Aorta (tissue), 5 donors: Measurements from ENCODE around the gene MRPL34. TPM values are rescaled to one million over a fixed set of nuclear protein-coding genes. Genes with fewer than 3 reads are reported as not detected.

Source experiments
- ATAC-seq: fragments of 200-7000 bp; cut with Tn5 transposase; one replicate; pipeline ENCODE4 v1.9.1; 2022; ENCODE audit warnings: moderate library complexity; ENCODE audit not compliant: low FRiP score
- DNase-seq, 2 donors: peaks; one replicate each; pipeline ENCODE4 v3.0.0-alpha.2; 2020
- H3K27ac ChIP-seq, 2 donors: one replicate each; pipeline ENCODE4 v1.5.1; 2013; ENCODE audit warnings: low read length in 2 of 2, mild to moderate bottlenecking in 2 of 2, moderate library complexity in 2 of 2, control low read depth in 1 of 2, inconsistent platforms in 1 of 2, low read depth in 1 of 2
- H3K27me3 ChIP-seq, 2 donors: one replicate each; pipeline ENCODE4 v1.6.1; 2013; ENCODE audit warnings: control low read depth in 1 of 2, low read length in 1 of 2, mild to moderate bottlenecking in 1 of 2, moderate library complexity in 1 of 2; ENCODE audit not compliant: insufficient read depth in 2 of 2, control insufficient read depth in 1 of 2
- H3K36me3 ChIP-seq, 2 donors: one replicate each; pipeline ENCODE4 v1.6.1; 2013; ENCODE audit warnings: control low read depth in 1 of 2, low read length in 1 of 2, mild to moderate bottlenecking in 1 of 2; ENCODE audit not compliant: insufficient read depth in 2 of 2, control insufficient read depth in 1 of 2
- H3K4me1 ChIP-seq, 2 donors: one replicate each; pipeline ENCODE4 v1.6.1; 2013; ENCODE audit warnings: low read length in 2 of 2, control low read depth in 1 of 2, mild to moderate bottlenecking in 1 of 2, moderate library complexity in 1 of 2; ENCODE audit not compliant: insufficient read depth in 2 of 2, control insufficient read depth in 1 of 2
- H3K4me3 ChIP-seq, 2 donors: one replicate each; pipeline ENCODE4 v1.5.1; 2013; ENCODE audit warnings: low read length in 2 of 2, control low read depth in 1 of 2, mild to moderate bottlenecking in 1 of 2
- H3K9me3 ChIP-seq: one replicate; pipeline ENCODE4 v1.6.1; 2013; ENCODE audit warnings: mild to moderate bottlenecking, low read length; ENCODE audit not compliant: control insufficient read depth
- WGBS, 2 donors: extraction: QIAGEN DNeasy Blood & Tissue Kit; methylation state at CpG; one replicate each; pipeline ENCODE4 v1.1.7; 2013; 5-methylcytosine and 5-hydroxymethylcytosine counted together
- intact Hi-C, 2 donors: fragments of 100-400 bp; cut with DNase I; formaldehyde crosslinking; loops; one replicate each; pipeline versions ENCODE4 v1.14.2 to v1.15.0; 2022
- polyA plus RNA-seq, 2 donors: library from polyadenylated mRNA; stranded (reverse); fragments of 200-250 nt; gene quantifications; one replicate each; pipeline ENCODE4 v1.2.3, GENCODE V29; 2013
- total RNA-seq, 2 donors: library from RNA; stranded (reverse); fragmentation: NEBNext Ultra II Directional; extraction: Animal tissue kit (Norgen Biotek cat#: 25700); gene quantifications; one replicate each; pipeline ENCODE4 v1.2.1, GENCODE V29; 2021
- donor health status: healthy with polysubstance abuse.
- donor health status: Bipolar disorder and iron deficiency.
- donor health status: DM: no; HTN: no; CAD: no.
- donor health status: DM: no; HTN: no; CAD: no.
- donor health status: DM: yes; HTN: yes; CAD: no.

The MRPL34 gene
- total and polyA plus RNA-seq, 4 donors, result 41.9 to 177 (median 94.0) TPM

DNA sequence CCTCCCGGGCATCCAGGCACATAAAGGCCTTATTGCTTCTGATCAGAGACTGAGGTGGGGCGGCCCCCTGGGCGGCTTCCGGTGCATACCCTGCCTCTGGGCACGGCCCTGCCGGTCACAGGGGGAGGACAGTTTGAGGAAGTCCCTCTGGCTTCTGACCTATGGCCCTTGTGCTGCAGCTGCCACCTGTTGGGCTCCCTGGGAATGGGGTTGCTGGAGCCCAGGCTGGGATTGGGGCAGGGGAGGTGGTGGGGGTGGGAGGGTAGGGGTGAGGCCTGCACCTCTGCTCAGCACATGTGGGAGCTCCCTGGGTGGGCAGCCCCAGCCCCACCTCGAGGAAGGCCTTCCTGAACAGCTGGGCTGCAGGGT is 18.3 kb downstream of the MRPL34 start:
- H3K27me3 ChIP-seq, result no peaks in the 10 kb centered on the region
- DNase-seq (no peak), ATAC-seq (no peak)
- intact Hi-C loops, result no loop called here
- H3K27ac ChIP-seq, result no peak overlapping the region
- H3K9me3 ChIP-seq, result no peaks in the 10 kb centered on the region
- H3K36me3 ChIP-seq, result no peaks in the 10 kb centered on the region
- no peaks in the 10 kb centered on the region for H3K4me1 ChIP-seq
- 37 to 42% methylated on average over 7 of the region's 7 CpGs for WGBS, 2 donors
- H3K4me3 ChIP-seq, result no peak overlapping the region

DNA sequence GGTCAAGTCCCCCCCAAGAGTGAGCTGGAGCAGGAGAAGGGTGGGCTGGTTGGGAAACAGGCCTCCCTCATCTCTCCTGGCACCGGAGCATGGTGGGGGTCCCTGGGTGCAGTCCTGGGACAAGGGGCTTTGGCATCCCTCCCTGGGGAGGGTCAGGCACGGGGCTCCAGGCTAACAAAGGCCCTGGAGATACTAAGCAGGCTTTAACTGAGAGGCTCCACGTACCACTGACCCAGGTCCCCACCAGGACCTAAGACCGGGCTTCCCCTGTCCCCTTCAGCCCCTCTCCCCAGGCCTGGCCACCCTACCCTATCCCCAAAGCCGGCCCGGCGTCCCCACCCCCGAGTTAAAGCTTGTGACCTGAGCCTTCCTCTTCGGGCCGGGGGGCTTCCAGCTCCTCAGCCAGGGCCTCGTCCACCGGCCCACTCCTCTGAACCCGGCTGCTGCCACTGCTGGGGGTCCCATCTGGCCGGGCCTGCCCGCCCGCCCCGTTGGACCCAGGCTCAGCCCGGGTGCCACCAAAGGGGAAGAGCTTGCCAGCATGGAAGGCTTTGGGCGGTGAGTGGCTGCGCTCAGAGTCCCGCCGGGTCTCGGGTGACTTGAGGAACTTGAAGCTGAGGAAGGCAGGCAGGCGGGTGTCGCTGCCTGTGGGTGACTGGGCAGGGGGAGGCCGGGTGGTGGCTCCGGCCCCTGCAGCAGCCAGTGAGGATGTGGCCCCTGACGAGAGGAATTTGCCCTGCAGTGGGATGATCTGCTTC is 18.9 kb downstream of the MRPL34 start:
- Histone ChIP-seq H3K4me3 (no peak overlapping the region), H3K9me3 (no peaks in the 10 kb centered on the region), H3K4me1 (no peaks in the 10 kb centered on the region), H3K27ac (no peak overlapping the region), H3K36me3 (no peaks in the 10 kb centered on the region), H3K27me3 (no peaks in the 10 kb centered on the region)
- no peak for ATAC-seq
- intact Hi-C loops, result no loop called here
- WGBS, 2 donors, result 87 to 91% methylated on average over 22 to 28 of the region's 28 CpGs
- DNase-seq, result no peak

DNA sequence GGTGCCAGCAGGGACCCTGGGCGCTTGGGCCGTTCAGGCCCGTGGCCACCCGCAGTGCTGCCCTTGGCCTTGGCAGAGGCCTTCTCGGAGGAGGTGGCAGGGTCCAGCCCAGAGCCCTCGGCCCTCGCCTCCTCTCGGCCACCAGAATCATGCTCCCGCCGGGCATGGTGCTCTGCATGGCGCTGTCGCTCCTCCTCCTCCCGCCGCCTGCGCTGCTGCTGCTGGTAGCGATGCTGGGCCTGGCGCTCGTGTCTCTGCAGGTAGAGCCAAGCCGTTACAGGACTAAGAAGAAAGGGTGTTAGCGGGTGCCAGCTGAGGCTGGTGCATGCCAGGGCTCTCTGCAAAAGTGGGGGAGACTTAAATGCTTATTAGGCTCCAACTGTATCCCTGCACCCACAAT is 19.5 kb downstream of the MRPL34 start:
- intact Hi-C loops, result no loop called here
- no peak overlapping the region for H3K4me3 ChIP-seq

DNA sequence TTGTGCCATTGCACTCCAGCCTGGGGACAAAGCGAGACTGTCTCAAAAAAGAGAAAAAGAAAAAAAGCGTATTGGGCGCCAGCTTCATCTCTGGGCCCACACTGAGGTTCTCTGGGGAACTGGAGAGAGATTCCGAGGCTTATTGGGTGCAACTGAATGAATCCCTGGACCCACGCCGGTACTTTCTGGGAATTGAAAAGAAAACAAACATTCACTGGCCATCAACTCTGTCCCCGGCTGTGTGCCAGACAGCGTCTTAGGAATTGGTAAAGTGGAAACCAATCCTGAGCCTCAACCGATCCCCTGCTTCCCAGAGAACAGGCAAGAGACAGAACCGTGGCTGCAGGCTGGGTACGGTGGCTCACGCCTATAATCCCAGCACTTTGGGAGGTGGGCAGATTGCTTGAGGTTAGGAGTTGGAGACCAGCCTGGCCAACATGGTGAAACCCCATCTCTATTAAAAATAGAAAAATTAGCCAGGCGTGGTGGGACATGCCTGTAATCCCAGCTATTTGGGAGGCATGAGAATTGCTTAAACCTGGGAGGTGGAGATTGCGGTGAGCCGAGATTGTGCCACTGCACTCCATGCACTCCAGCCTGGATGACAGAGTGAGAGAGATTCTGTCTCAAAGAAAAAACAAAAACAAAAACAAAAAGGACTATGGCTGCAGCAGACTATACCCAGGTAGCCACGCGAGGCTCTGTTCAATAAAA is 20.4 kb downstream of the MRPL34 start:
- 28% methylated on average over 17 of the region's 17 CpGs for WGBS, 2 donors
- no peaks in the 10 kb centered on the region for H3K4me1 ChIP-seq
- no peak overlapping the region for H3K27ac ChIP-seq
- peak; percentile 42 for ATAC-seq
- peak; percentile 85 to 87 for DNase-seq
- no peaks in the 10 kb centered on the region for H3K9me3 ChIP-seq
- no peak overlapping the region for H3K4me3 ChIP-seq
- no peaks in the 10 kb centered on the region for H3K36me3 ChIP-seq
- no peaks in the 10 kb centered on the region for H3K27me3 ChIP-seq
- intact Hi-C loops, result no loop called here

More for the DNA sequence above, 19.5 kb downstream of the MRPL34 start:
- Histone ChIP-seq H3K27me3 (no peaks in the 10 kb centered on the region), H3K4me1 (no peaks in the 10 kb centered on the region), H3K36me3 (no peaks in the 10 kb centered on the region), H3K9me3 (no peaks in the 10 kb centered on the region), H3K27ac (no peak overlapping the region)
- ATAC-seq (no peak), DNase-seq (no peak)
- 97% methylated on average over 20 of the region's 20 CpGs for WGBS, 2 donors

DNA sequence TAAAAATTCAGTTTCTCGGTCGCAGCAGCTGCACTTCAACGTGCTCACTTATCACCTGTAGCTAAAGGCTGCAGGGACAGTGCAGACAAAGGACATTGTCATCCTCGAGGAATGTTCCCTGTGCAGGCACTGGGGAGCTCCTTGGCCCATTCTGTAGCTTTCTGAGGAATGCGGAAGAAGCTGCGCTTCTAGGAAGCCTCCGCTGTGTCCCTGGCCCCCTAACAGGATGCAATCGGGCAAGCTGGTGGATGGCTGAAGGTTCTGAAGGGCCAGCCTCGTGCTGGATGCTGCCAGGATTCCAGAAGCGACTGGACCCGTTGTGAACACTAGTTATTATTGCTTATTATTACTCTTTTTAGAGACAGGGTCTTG is 20.9 kb downstream of the MRPL34 start:
- Histone ChIP-seq H3K27me3 (no peaks in the 10 kb centered on the region), H3K36me3 (no peaks in the 10 kb centered on the region), H3K4me3 (no peak overlapping the region), H3K27ac (no peak overlapping the region), H3K4me1 (no peaks in the 10 kb centered on the region), H3K9me3 (no peaks in the 10 kb centered on the region)
- WGBS, 2 donors, result 77 to 83% methylated on average over 11 of the region's 11 CpGs
- intact Hi-C loops, result no loop called here
- DNase-seq (no peak), ATAC-seq (no peak)

DNA sequence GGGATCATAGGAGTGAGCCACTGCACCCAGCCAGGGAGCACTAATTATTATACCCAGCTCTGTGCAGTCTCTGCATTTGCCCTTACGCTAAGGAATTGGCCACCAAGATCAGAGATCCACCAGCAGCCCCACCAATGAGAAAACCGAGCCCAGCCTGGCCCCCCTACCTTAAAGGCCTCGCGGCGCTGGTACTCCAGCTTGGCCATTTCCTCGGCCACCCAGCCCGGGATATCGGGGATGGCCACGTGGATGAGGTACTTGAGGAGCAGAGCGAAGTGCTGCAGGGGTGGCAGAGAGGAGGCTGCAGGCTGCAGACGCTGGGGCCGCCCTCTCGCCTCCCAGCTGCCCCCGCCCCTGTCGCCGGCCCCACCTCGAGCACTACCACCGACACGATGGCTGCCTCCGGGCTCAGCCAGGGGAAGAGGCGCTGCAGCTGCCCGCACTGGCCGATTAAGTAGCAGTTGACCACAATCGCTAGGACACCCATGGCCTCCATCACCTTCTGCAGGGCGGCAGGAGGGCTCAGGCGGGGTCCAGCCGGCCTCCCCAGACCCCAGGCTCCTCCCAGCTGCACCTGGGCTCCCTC is 21.5 kb downstream of the MRPL34 start:
- Histone ChIP-seq H3K9me3 (no peaks in the 10 kb centered on the region), H3K36me3 (no peaks in the 10 kb centered on the region), H3K4me3 (no peak overlapping the region), H3K27me3 (no peaks in the 10 kb centered on the region), H3K4me1 (no peaks in the 10 kb centered on the region), H3K27ac (no peak overlapping the region)
- 94 to 96% methylated on average over 25 to 27 of the region's 27 CpGs for WGBS, 2 donors
- ATAC-seq, result no peak
- intact Hi-C loops, result no loop called here
- DNase-seq, result no peak

DNA sequence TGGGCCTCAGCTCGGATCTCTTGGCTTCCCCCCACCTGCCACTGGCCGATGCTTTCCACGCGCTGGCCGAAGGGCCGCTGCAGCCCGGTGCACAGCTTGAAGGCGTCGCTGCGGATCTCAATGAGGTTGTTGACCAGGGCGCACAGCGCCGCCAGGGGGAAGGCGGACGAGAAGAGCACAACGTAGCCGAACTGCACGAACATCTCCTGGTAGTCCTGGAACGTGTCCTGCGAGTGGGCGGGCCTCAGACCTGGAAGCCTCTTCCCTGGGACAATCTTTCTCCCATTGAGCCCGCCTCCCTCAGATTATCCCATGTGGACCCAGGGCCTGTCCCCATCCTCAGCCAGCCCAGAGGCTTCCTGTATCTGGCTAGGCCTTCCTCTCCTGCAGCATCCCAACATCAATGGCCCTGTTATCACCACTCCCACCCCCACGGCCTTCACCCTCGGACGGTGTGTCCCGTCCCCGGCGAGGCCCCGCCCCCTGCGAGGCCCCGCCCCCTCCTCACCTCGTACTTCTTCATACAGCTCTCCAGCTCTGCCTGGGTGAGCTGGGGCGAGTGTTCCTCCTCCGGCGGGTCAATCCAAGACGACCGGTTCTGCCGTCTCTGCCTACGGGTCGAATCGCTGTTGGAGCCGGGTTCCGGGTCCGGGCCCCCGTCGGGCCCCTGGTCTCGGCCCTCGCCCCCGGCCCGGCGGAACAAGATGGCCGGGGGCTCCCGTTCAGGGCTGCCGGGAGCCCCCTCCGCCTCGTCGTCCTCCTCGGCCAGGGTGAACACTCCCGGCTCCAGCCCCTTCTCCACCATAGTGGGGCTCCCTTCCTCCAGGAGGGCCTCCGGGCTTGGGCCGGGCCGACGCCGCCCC is 22.2 kb downstream of the MRPL34 start:
- WGBS, 2 donors, result 66 to 68% methylated on average over 57 to 64 of the region's 64 CpGs
- intact Hi-C loops, result no loop called here

DNA sequence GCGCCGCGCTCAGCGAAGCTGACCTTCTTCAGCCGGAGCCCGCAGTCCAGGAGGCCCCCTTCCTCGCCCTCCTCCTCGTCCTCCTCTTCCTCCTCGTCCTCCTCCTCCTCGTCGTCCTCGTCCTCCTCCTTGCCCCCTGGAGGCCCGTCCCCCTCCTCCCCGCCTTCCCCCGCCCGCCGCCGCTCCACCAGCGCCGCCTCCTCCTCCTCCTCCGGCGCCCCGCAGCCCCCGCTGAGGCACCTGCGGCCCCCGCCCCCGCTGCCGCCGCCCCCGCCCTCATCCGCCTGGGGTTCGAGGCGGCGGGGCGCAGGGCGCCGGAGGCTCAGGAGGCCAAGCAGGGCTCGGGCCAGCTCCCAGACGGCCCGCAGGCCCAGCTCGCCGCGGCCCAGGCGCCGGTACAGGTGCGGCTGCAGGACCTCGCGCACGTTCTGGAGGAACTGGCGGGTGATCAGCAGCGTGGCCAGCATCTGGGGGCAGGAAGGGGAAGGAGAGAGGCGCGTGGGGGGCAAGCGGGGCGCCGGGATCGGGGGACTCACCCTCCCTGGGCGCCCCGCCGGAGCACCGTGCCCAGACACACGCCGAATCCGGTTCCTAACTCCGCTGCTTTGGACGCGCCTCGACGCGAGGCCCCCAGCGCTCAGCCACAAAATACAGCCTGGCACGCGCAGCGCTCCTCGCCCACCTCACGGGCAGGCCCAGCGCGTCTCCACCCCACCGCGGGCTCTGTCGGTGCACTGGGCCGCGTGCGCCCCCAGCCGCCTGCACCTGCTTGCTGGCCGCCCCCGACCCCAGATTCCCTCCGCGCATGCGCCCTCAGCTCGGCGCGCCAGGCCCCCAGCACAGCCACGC is 23.1 kb downstream of the MRPL34 start:
- H3K27me3 ChIP-seq, result no peaks in the 10 kb centered on the region
- intact Hi-C loops, result no loop called here
- H3K36me3 ChIP-seq, result no peaks in the 10 kb centered on the region
- no peaks in the 10 kb centered on the region for H3K4me1 ChIP-seq
- H3K9me3 ChIP-seq, result no peaks in the 10 kb centered on the region
- H3K4me3 ChIP-seq, result no peak overlapping the region
- 58 to 65% methylated on average over 74 to 94 of the region's 94 CpGs for WGBS, 2 donors
- H3K27ac ChIP-seq, result no peak overlapping the region
- ATAC-seq (no peak), DNase-seq (no peak)

More for the DNA sequence above, 22.2 kb downstream of the MRPL34 start:
- no peaks in the 10 kb centered on the region for H3K4me1 ChIP-seq
- H3K27me3 ChIP-seq, result no peaks in the 10 kb centered on the region
- no peak overlapping the region for H3K4me3 ChIP-seq
- DNase-seq (no peak), ATAC-seq (no peak)
- H3K36me3 ChIP-seq, result no peaks in the 10 kb centered on the region
- H3K9me3 ChIP-seq, result no peaks in the 10 kb centered on the region
- no peak overlapping the region for H3K27ac ChIP-seq
